AG08396 (cell line): ENCODE results near the gene NUDT14.

ENCODE experiments used
- DNase-seq: peaks from one replicate; pipeline ENCODE4 v3.0.0; 2012; ENCODE audit warnings: low spot score, mixed read lengths

Gene NUDT14

GRCh38 chr14:105131241-105131640 lies 49.9 kb downstream of the NUDT14 start:
- DNase-seq: no peak

GRCh38 chr14:105128059-105128458 lies 53.1 kb downstream of the NUDT14 start:
- no peak for DNase-seq

GRCh38 chr14:105126981-105127329 lies 54.2 kb downstream of the NUDT14 start:
- DNase-seq: no peak

- no peak for DNase-seq
Observed at GRCh38 chr14:105126126-105126980, 54.8 kb downstream of the NUDT14 start.

GRCh38 chr14:105124823-105125222 lies 56.3 kb downstream of the NUDT14 start:
- no peak for DNase-seq

GRCh38 chr14:105123981-105124765 lies 56.9 kb downstream of the NUDT14 start:
- DNase-seq: peak; percentile 2

- no peak for DNase-seq
Observed at GRCh38 chr14:105123064-105123665, 57.9 kb downstream of the NUDT14 start.
